ENCODE measurements around the gene LRRC3C. TPM values are rescaled to one million over a fixed set of nuclear protein-coding genes. Genes with fewer than 3 reads are reported as not detected.
A peak's percentile ranks its signal among the peaks of the same experiment; 100 is the strongest.

The LRRC3C gene
- total RNA-seq, 6 experiments from 2014 or later: not detected

DNA sequence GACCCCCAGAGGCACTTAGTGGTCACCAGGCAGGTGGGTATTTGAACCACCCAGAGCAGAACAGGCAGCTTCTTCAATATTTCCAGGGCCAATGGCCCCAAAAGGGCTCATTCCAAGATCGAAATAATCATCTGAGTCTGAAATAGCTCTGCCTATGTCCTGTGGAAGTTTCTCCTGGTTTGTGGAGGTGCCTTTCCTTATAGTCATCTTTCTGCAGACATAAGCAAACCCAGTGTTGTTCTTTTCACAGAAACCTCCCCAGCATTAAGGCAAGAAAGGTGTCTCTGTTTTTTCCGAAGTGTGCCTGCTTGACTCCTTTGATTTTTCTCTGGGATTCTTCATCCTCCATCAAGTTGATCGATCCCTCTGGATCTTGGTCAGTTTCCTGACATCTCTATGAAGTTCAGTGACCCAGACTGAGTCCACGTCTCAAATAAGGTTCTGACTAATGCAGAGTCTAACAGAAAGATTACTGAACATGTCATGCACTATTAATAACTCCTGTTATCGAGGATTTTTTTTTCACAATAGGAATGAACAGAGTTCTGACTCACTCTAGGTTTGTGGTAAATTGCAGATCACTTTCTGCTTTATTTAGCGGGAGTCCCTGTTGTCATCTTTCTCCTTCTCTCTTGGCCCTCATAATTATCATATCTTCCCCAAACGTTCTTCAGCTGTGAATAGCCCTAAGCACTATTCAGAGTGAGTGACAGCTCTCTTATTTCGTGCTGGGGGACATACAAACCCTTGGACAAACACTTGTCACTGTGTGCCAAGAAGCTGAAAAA is 1.5 kb downstream of the LRRC3C start:
- TF ChIP-seq, protein P1, sequence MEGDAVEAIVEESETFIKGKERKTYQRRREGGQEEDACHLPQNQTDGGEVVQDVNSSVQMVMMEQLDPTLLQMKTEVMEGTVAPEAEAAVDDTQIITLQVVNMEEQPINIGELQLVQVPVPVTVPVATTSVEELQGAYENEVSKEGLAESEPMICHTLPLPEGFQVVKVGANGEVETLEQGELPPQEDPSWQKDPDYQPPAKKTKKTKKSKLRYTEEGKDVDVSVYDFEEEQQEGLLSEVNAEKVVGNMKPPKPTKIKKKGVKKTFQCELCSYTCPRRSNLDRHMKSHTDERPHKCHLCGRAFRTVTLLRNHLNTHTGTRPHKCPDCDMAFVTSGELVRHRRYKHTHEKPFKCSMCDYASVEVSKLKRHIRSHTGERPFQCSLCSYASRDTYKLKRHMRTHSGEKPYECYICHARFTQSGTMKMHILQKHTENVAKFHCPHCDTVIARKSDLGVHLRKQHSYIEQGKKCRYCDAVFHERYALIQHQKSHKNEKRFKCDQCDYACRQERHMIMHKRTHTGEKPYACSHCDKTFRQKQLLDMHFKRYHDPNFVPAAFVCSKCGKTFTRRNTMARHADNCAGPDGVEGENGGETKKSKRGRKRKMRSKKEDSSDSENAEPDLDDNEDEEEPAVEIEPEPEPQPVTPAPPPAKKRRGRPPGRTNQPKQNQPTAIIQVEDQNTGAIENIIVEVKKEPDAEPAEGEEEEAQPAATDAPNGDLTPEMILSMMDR (IDR thresholded peaks at IDR 0.05): no peak
- no peak for TF ChIP-seq POLR2A (IDR thresholded peaks at IDR 0.05)
- Histone ChIP-seq H3K27ac (peak overlapping the region; percentile 89 to 98 (median 95)), H3K9me3 (no peaks in the 10 kb centered on the region), H3K36me3 (no peaks in the 10 kb centered on the region), H3K4me1 (peaks cover 0 to 34% (median 17%) of the 10 kb centered on the region in 4 donors), H3K4me3 (no peak overlapping the region), H3K27me3 (no peaks in the 10 kb centered on the region)
- intact Hi-C loops (cut with DNase I): no loop called here
- ATAC-seq: peak in 1 of 4 donors; percentile 16
- no peak for DNase-seq
- 33% methylated on average over 7 of the region's 8 CpGs for WGBS (ENCODE audit: insufficient coverage, low coverage, low lambda C conversion rate, missing lambda C conversion rate)

DNA sequence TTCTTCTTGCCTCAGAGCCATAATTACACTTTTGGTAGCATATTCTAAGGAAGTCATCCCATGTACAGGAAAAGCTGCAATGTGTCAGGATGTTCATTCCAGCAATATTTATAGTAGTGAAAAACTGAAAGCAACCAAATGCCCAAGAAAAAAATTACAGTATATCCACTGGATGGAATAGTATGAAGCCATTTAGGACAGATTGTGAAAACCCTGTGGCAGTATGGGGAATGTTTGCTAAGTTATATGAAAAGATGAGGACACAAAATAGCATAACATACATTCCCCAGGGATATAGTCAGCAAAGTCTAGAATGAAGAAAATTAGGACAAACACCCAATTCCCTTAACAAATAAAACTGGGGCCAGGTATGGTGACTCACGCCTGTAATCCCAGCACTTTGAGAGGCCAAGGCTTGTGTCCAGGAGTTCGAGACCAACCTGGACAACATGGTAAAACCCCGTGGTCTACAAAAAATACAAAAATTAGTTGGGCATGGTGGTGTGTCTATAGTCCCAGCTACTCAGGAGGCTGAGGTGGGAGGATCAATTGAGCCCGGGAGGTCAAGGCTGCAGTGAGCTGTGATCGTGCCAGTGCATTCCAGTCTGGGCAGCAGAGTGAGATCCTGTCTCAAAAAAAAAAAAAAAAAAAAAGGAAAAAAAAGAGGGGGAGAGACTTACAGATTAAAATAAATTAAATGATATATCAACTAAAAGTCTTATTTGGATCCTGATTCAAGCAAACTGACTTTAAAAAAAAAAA is 2.3 kb downstream of the LRRC3C start:
- intact Hi-C loops (cut with DNase I): no loop called here
- H3K4me1 ChIP-seq: peaks cover 0 to 31% (median 17%) of the 10 kb centered on the region in 4 donors
- H3K27me3 ChIP-seq: no peaks in the 10 kb centered on the region
- H3K9me3 ChIP-seq: no peaks in the 10 kb centered on the region
- no peak for TF ChIP-seq POLR2A (IDR thresholded peaks at IDR 0.05)
- TF ChIP-seq, protein P1 (IDR thresholded peaks at IDR 0.05): no peak
- no peak overlapping the region for H3K4me3 ChIP-seq
- no peaks in the 10 kb centered on the region for H3K36me3 ChIP-seq
- ATAC-seq (no peak), DNase-seq (no peak)
- WGBS (ENCODE audit: insufficient coverage, low coverage, low lambda C conversion rate, missing lambda C conversion rate): 50% methylated on average over 3 of the region's 5 CpGs
- peak overlapping the region in 1 of 3 donors; percentile 95 for H3K27ac ChIP-seq

DNA sequence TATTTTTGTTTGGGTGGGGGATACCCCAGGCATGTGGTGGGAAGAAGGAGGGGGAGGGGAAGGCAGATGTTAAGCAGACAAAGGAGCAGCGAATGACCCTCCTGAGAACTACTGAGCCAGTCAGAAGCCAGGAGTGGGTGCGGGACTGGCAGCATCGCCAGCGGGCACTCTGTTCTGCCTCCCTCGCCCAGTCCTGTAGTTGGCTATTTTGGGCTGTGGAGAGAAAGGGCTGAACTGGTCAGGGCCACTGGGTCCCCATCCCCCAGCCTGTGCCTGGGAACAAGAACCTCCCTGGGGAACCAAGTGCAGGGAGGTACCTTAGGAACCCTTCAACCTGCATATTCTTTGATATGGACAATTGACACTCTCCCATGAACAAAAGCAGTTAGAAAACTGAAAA is 6.4 kb downstream of the LRRC3C start:
- H3K27me3 ChIP-seq: no peaks in the 10 kb centered on the region
- no peaks in the 10 kb centered on the region for H3K36me3 ChIP-seq
- H3K27ac ChIP-seq: peak overlapping the region in 2 of 3 donors; percentile 1 to 5
- WGBS (ENCODE audit: insufficient coverage, low coverage, low lambda C conversion rate, missing lambda C conversion rate): 64% methylated on average over 5 of the region's 5 CpGs
- DNase-seq: no peak
- H3K4me3 ChIP-seq: no peak overlapping the region
- intact Hi-C loops (cut with DNase I): no loop called here
- ATAC-seq: peak; percentile 11 to 68 (median 48)
- H3K4me1 ChIP-seq: peaks cover 0 to 14% (median 6%) of the 10 kb centered on the region in 4 donors
- no peak for TF ChIP-seq POLR2A (IDR thresholded peaks at IDR 0.05)
- TF ChIP-seq, protein P1 (IDR thresholded peaks at IDR 0.05): no peak
- no peaks in the 10 kb centered on the region for H3K9me3 ChIP-seq

DNA sequence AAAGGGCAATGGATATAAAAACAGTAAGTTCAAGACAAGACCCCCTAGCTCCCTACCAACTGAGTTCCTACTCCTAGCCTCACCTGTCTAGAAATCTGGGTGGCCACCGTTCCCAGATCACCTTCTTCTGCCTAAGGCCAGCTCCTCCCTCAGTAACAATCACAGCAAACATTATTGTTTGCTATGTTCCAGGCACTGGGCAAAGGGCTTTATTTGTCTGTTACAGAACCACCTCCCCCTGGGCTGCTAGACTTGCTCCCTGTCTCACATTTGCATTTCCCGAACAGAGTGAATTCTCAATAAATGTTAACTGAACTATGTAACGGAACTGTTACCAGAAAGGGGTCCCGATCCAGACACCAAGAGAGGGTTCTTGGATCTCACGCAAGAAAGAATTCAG is 6.8 kb downstream of the LRRC3C start:
- intact Hi-C loops (cut with DNase I): no loop called here
- Histone ChIP-seq H3K36me3 (no peaks in the 10 kb centered on the region), H3K9me3 (no peaks in the 10 kb centered on the region), H3K27me3 (no peaks in the 10 kb centered on the region), H3K27ac (peak overlapping the region in 2 of 3 donors; percentile 1 to 5), H3K4me1 (peaks cover 0 to 14% (median 5%) of the 10 kb centered on the region in 4 donors), H3K4me3 (peak overlapping the region in 1 of 3 donors; percentile 27)
- DNase-seq (no peak), ATAC-seq (peak; percentile 50 to 88 (median 77))
- WGBS (ENCODE audit: insufficient coverage, low coverage, low lambda C conversion rate, missing lambda C conversion rate): 32% methylated on average over 5 of the region's 5 CpGs
- TF ChIP-seq, protein P1 (IDR thresholded peaks at IDR 0.05): no peak
- TF ChIP-seq POLR2A (IDR thresholded peaks at IDR 0.05): no peak

All from right lobe of liver (tissue), 6 donors.